GM23338 (cell line): ENCODE measurements around the gene PFKFB3. TPM values are rescaled to one million over a fixed set of nuclear protein-coding genes. Genes with fewer than 3 reads are reported as not detected.

ENCODE experiments used
- ATAC-seq: fragments of 200-7000 bp; cut with Tn5 transposase; 3 replicates; pipeline ENCODE4 v1.9.1; 2020
- DNase-seq: peaks from one replicate; pipeline ENCODE4 v3.0.0-alpha.2; 2015; ENCODE audit warnings: low spot score
- H2AFZ ChIP-seq: fragments of 200-600 bp; sonication (generic); 2 replicates; pipeline ENCODE4 v1.8.0; 2016; ENCODE audit warnings: antibody characterized with exemption, mild to moderate bottlenecking, moderate library complexity
- H3F3A ChIP-seq: fragments of 200-600 bp; sonication (generic); replicated peaks from 2 replicates; pipeline ENCODE4 v1.8.0; 2017; ENCODE audit warnings: antibody characterized with exemption, mixed run types, low read depth
- H3K27ac ChIP-seq: fragments of 200-600 bp; sonication (generic); 2 replicates; pipeline ENCODE4 v1.6.1; 2016; ENCODE audit warnings: low read depth
- H3K27me3 ChIP-seq: fragments of 200-600 bp; sonication (generic); 2 replicates; pipeline ENCODE4 v1.8.0; 2016; ENCODE audit warnings: mild to moderate bottlenecking, mixed run types, moderate library complexity; ENCODE audit not compliant: insufficient read depth
- H3K36me3 ChIP-seq: fragments of 200-600 bp; sonication (generic); 2 replicates; pipeline ENCODE4 v1.8.0; 2016; ENCODE audit warnings: mild to moderate bottlenecking; ENCODE audit not compliant: insufficient read depth
- H3K4me1 ChIP-seq: fragments of 200-600 bp; sonication (generic); 2 replicates; pipeline ENCODE4 v1.8.0; 2016; ENCODE audit warnings: mild to moderate bottlenecking, moderate library complexity; ENCODE audit not compliant: insufficient read depth
- H3K4me2 ChIP-seq: fragments of 200-600 bp; sonication (generic); 2 replicates; pipeline ENCODE4 v1.7.1; 2017; ENCODE audit warnings: mixed run types
- H3K4me3 ChIP-seq: fragments of 200-600 bp; sonication (generic); 2 replicates; pipeline ENCODE4 v1.6.1; 2016; ENCODE audit warnings: mixed run types
- H3K79me2 ChIP-seq: fragments of 200-600 bp; sonication (generic); replicated peaks from 2 replicates; pipeline ENCODE4 v1.8.0; 2017; ENCODE audit warnings: mild to moderate bottlenecking; ENCODE audit not compliant: insufficient read depth
- H3K9me2 ChIP-seq: fragments of 200-600 bp; sonication (generic); 2 replicates; pipeline ENCODE4 v1.8.0; 2017; ENCODE audit not compliant: insufficient read depth
- H4K20me1 ChIP-seq: fragments of 200-600 bp; sonication (generic); replicated peaks from 2 replicates; pipeline ENCODE4 v1.8.0; 2017; ENCODE audit warnings: mild to moderate bottlenecking; ENCODE audit not compliant: insufficient read depth
- H3K27ac Mint-ChIP-seq: 2 replicates; pipeline ENCODE4 v1.8.0; 2020; ENCODE audit warnings: inconsistent platforms, mild to moderate bottlenecking, moderate library complexity, mixed read lengths
- H3K27me3 Mint-ChIP-seq: 3 replicates; pipeline ENCODE4 v1.8.0; 2022; ENCODE audit warnings: low read depth, mild to moderate bottlenecking, moderate library complexity, mixed read lengths, inconsistent platforms; ENCODE audit not compliant: insufficient read depth, poor library complexity
- H3K36me3 Mint-ChIP-seq: 3 replicates; pipeline ENCODE4 v1.8.0; 2021; ENCODE audit warnings: low read depth, mild to moderate bottlenecking, inconsistent platforms, moderate library complexity, mixed read lengths
- H3K4me1 Mint-ChIP-seq: 3 replicates; pipeline ENCODE4 v1.8.0; 2020; ENCODE audit warnings: mild to moderate bottlenecking, inconsistent platforms, mixed read lengths
- H3K4me3 Mint-ChIP-seq: 3 replicates; pipeline ENCODE4 v1.8.0; 2021; ENCODE audit warnings: moderate library complexity, mild to moderate bottlenecking, inconsistent platforms, mixed read lengths
- H3K9me3 Mint-ChIP-seq: 3 replicates; pipeline ENCODE4 v1.8.0; 2020; ENCODE audit warnings: moderate library complexity, mild to moderate bottlenecking, inconsistent platforms, mixed read lengths
- CREB1 ChIP-seq: fragments of 250-450 bp; sonication (Bioruptor Pico); IDR thresholded peaks from 2 replicates; pipeline ENCODE4 v1.5.0; 2020; ENCODE audit warnings: low read depth, mild to moderate bottlenecking, moderate library complexity
- ETS1 ChIP-seq: IDR thresholded peaks from 2 replicates; pipeline ENCODE4 v1.6.1; 2016; ENCODE audit warnings: antibody characterized with exemption
- EZH2 ChIP-seq: fragments of 200-600 bp; sonication (generic); IDR thresholded peaks from one replicate; pipeline ENCODE4 v1.8.0; 2017; ENCODE audit warnings: antibody characterized with exemption, mild to moderate bottlenecking, low read depth; ENCODE audit not compliant: unreplicated experiment
- EZH2phosphoT487 ChIP-seq: fragments of 200-600 bp; sonication (generic); IDR thresholded peaks from one replicate; pipeline ENCODE4 v1.8.1; 2018; ENCODE audit warnings: antibody characterized with exemption; ENCODE audit not compliant: unreplicated experiment
- JUNB ChIP-seq: IDR thresholded peaks from one replicate; pipeline ENCODE4 v1.6.1; 2016; ENCODE audit warnings: antibody characterized with exemption; ENCODE audit not compliant: unreplicated experiment
- NANOG ChIP-seq: IDR thresholded peaks from 2 replicates; pipeline ENCODE4 v1.6.1; 2016; ENCODE audit warnings: antibody characterized with exemption, borderline replicate concordance
- POLR2AphosphoS5 ChIP-seq: IDR thresholded peaks from 2 replicates; pipeline ENCODE4 v1.6.1; 2016; ENCODE audit warnings: antibody characterized with exemption, low read depth
- REST ChIP-seq: IDR thresholded peaks from one replicate; pipeline ENCODE4 v1.6.1; 2018; ENCODE audit warnings: antibody characterized with exemption; ENCODE audit not compliant: unreplicated experiment
- STAT1 ChIP-seq: IDR thresholded peaks from one replicate; pipeline ENCODE4 v1.6.1; 2016; ENCODE audit warnings: antibody characterized with exemption; ENCODE audit not compliant: unreplicated experiment
- ZNF114 ChIP-seq: fragments of 250-450 bp; sonication (Bioruptor Pico); IDR thresholded peaks from 2 replicates; pipeline ENCODE4 v1.5.0; 2020; ENCODE audit warnings: mild to moderate bottlenecking, moderate library complexity
- ZNF331 ChIP-seq: fragments of 250-450 bp; sonication (Bioruptor Pico); IDR thresholded peaks from 2 replicates; pipeline ENCODE4 v1.5.0; 2020; ENCODE audit warnings: low read depth, mild to moderate bottlenecking, moderate library complexity
- ZNF462 ChIP-seq: fragments of 250-450 bp; sonication (Bioruptor Pico); IDR thresholded peaks from 2 replicates; pipeline ENCODE4 v1.5.0; 2020; ENCODE audit warnings: mild to moderate bottlenecking, moderate library complexity
- polyA plus RNA-seq: library from polyadenylated mRNA; unstranded; fragments of >200 nt; fragmentation: Nextera tagmentation; extraction: Ambion mirVana; gene quantifications from 2 replicates; pipeline ENCODE4 v1.2.1, GENCODE V29; 2016
- total RNA-seq: library from RNA; depleted of rRNA; stranded (reverse); fragments of >200 nt; shearing (Covaris generic); gene quantifications from 2 replicates; pipeline ENCODE4 v1.2.3, GENCODE V29; 2014
- TF ChIP-seq, protein P1 (sequence below), 2 experiments: fragments of 200-600 bp in 1 of 2; sonication (generic) in 1 of 2; conservative IDR thresholded peaks; 2 replicates each; pipeline versions ENCODE4 v1.5.1 to v1.6.1; 2016 to 2017; ENCODE audit warnings: antibody characterized with exemption in 2 of 2, low read depth in 2 of 2, mild to moderate bottlenecking in 2 of 2, moderate library complexity in 1 of 2

Gene PFKFB3
- total and polyA plus RNA-seq, 2 experiments from 2014 or later = 9.5 to 26.8 TPM

DNA sequence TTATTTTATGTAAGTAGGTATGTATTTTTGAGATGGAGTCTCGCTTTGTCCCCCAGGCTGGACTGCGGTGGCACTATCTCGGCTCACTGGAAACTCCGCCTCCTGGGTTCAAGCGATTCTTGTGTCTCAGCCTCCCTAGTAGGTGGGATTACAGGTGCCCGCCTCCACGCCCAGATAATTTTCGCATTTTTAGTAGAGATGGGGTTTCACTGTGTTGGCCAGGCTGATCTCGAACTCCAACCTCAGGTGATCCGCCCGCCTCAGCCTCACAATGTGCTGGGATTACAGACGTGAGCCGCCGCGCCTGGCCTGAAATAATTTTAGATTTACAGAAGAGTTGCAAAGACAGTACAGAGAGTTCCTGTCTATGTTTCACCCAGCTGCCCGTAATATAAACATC, 37.5 kb downstream of the PFKFB3 start:
- Mint-ChIP-seq H3K27ac (no peak overlapping the region), H3K4me1 (no peaks in the 10 kb centered on the region), H3K4me3 (no peak overlapping the region), H3K36me3 (peaks cover 7% of the 10 kb centered on the region; the same call in 2 of the 3 replicates), H3K27me3 (peaks cover 11% of the 10 kb centered on the region), H3K9me3 (peaks cover 5% of the 10 kb centered on the region; the same call in 1 of the 3 replicates)
- no peak for TF ChIP-seq EZH2
- no peak for TF ChIP-seq STAT1
- no peak for TF ChIP-seq ETS1
- no peak for TF ChIP-seq CREB1 (CRISPR knock-in tag)
- TF ChIP-seq JUNB = no peak
- no peak for TF ChIP-seq REST
- TF ChIP-seq ZNF331 (CRISPR knock-in tag) = no peak
- TF ChIP-seq, protein P1, sequence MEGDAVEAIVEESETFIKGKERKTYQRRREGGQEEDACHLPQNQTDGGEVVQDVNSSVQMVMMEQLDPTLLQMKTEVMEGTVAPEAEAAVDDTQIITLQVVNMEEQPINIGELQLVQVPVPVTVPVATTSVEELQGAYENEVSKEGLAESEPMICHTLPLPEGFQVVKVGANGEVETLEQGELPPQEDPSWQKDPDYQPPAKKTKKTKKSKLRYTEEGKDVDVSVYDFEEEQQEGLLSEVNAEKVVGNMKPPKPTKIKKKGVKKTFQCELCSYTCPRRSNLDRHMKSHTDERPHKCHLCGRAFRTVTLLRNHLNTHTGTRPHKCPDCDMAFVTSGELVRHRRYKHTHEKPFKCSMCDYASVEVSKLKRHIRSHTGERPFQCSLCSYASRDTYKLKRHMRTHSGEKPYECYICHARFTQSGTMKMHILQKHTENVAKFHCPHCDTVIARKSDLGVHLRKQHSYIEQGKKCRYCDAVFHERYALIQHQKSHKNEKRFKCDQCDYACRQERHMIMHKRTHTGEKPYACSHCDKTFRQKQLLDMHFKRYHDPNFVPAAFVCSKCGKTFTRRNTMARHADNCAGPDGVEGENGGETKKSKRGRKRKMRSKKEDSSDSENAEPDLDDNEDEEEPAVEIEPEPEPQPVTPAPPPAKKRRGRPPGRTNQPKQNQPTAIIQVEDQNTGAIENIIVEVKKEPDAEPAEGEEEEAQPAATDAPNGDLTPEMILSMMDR (conservative IDR thresholded peaks at IDR 0.05; ENCODE audit: low read depth in 2 of 2) = no peak
- TF ChIP-seq ZNF114 (CRISPR knock-in tag) = no peak
- TF ChIP-seq POLR2AphosphoS5 = no peak
- TF ChIP-seq ZNF462 (CRISPR knock-in tag) = no peak
- no peak for TF ChIP-seq EZH2phosphoT487
- no peak for TF ChIP-seq NANOG
- Histone ChIP-seq H3K4me1 (no peaks in the 10 kb centered on the region), H2AFZ (no peak overlapping the region), H3K79me2 (no peaks in the 10 kb centered on the region), H3F3A (no peaks in the 10 kb centered on the region), H3K4me3 (no peak overlapping the region), H3K27me3 (no peaks in the 10 kb centered on the region), H3K9me2 (no peaks in the 10 kb centered on the region), H3K4me2 (no peak overlapping the region), H3K36me3 (no peaks in the 10 kb centered on the region), H4K20me1 (no peaks in the 10 kb centered on the region; the same call in 1 of the 2 replicates), H3K27ac (no peak overlapping the region)
- ATAC-seq = no peak
- no peak for DNase-seq
